Measurements from ENCODE around the gene THRA. TPM values are rescaled to one million over a fixed set of nuclear protein-coding genes. Genes with fewer than 3 reads are reported as not detected.

The THRA gene
- total and polyA plus RNA-seq, 9 of the 15 experiments (the other 6 are each of a cell fraction or from before 2014, with no cell fraction given) = 0.34 to 23.4 (median 12.7) TPM

- 0 out of 2 replicates have a peak, but pooled peaks have one; percentile 20 for TF ChIP-seq SMARCC2 (IDR thresholded peaks at IDR 0.05; ENCODE audit: low read depth)
- no peak for TF ChIP-seq NR2F6 (CRISPR knock-in tag; IDR thresholded peaks at IDR 0.05)
- 0 out of 2 replicates have a peak, but pooled peaks have one; percentile 26 for TF ChIP-seq ZNF197 (CRISPR knock-in tag; IDR thresholded peaks at IDR 0.05; ENCODE audit: low read depth)
- no peak for TF ChIP-seq HDAC6 (IDR thresholded peaks at IDR 0.05; ENCODE audit: low read depth, low read length)
- no peak for TF ChIP-seq ZFP30 (CRISPR knock-in tag; IDR thresholded peaks at IDR 0.05; ENCODE audit: borderline replicate concordance)
- 0 out of 2 replicates have a peak, but pooled peaks have one; percentile 56 for TF ChIP-seq STAT6 (CRISPR knock-in tag; IDR thresholded peaks at IDR 0.05)
- TF ChIP-seq NR4A1 (CRISPR knock-in tag; IDR thresholded peaks at IDR 0.05) = no peak
- no peak for TF ChIP-seq NR4A1 (tag; IDR thresholded peaks at IDR 0.05)
- TF ChIP-seq KAT2B (IDR thresholded peaks at IDR 0.05; ENCODE audit: low read depth, low read length) = no peak
- no peak for TF ChIP-seq AFF4 (CRISPR knock-in tag; IDR thresholded peaks at IDR 0.05)
- TF ChIP-seq, protein P1, sequence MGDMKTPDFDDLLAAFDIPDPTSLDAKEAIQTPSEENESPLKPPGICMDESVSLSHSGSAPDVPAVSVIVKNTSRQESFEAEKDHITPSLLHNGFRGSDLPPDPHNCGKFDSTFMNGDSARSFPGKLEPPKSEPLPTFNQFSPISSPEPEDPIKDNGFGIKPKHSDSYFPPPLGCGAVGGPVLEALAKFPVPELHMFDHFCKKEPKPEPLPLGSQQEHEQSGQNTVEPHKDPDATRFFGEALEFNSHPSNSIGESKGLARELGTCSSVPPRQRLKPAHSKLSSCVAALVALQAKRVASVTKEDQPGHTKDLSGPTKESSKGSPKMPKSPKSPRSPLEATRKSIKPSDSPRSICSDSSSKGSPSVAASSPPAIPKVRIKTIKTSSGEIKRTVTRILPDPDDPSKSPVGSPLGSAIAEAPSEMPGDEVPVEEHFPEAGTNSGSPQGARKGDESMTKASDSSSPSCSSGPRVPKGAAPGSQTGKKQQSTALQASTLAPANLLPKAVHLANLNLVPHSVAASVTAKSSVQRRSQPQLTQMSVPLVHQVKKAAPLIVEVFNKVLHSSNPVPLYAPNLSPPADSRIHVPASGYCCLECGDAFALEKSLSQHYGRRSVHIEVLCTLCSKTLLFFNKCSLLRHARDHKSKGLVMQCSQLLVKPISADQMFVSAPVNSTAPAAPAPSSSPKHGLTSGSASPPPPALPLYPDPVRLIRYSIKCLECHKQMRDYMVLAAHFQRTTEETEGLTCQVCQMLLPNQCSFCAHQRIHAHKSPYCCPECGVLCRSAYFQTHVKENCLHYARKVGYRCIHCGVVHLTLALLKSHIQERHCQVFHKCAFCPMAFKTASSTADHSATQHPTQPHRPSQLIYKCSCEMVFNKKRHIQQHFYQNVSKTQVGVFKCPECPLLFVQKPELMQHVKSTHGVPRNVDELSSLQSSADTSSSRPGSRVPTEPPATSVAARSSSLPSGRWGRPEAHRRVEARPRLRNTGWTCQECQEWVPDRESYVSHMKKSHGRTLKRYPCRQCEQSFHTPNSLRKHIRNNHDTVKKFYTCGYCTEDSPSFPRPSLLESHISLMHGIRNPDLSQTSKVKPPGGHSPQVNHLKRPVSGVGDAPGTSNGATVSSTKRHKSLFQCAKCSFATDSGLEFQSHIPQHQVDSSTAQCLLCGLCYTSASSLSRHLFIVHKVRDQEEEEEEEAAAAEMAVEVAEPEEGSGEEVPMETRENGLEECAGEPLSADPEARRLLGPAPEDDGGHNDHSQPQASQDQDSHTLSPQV (IDR thresholded peaks at IDR 0.05) = no peak
- TF ChIP-seq ZNF124 (CRISPR knock-in tag; IDR thresholded peaks at IDR 0.05) = no peak
- peak; percentile 11 for TF ChIP-seq POLR2B (IDR thresholded peaks at IDR 0.05; ENCODE audit: low read depth, partially characterized antibody)
- TF ChIP-seq TFAM (CRISPR knock-in tag; conservative IDR thresholded peaks at IDR 0.05) = no peak
- no peak for TF ChIP-seq CBX2 (IDR thresholded peaks at IDR 0.05; ENCODE audit: insufficient read depth, low read length, poor library complexity, severe bottlenecking)
- no peak for TF ChIP-seq KLF13 (tag; IDR thresholded peaks at IDR 0.05; ENCODE audit: borderline replicate concordance, low read depth)
- TF ChIP-seq PPARD (CRISPR knock-in tag; IDR thresholded peaks at IDR 0.05) = no peak
- no peak for TF ChIP-seq HDAC8 (tag; IDR thresholded peaks at IDR 0.05)
These were observed 76.8 kb downstream of the THRA start (continued) for GRCh38 chr17:40139566-40140058.

Data from K562 (cell line).